Activated B cell treated with CpG ODN at 0.5 μM for 24 hours (primary cell): Measurements from ENCODE around the gene TMEM108. TPM values are rescaled to one million over a fixed set of nuclear protein-coding genes. Genes with fewer than 3 reads are reported as not detected.

ENCODE experiments used
- ATAC-seq: fragments of 200-7000 bp; cut with Tn5 transposase; one replicate; pipeline ENCODE4 v1.10.0; 2021; ENCODE audit warnings: low read depth, mild to moderate bottlenecking, moderate library complexity
- CTCF ChIA-PET: fragments of 350-600 bp; sonication (Branson Sonifier 250); formaldehyde crosslinking; loops from one replicate; lab custom pipeline; 2021; ENCODE audit warnings: antibody characterized with exemption; lab: Charles Lee
- POLR2A ChIA-PET: fragments of 350-600 bp; sonication (Branson Sonifier 250); formaldehyde crosslinking; loops from one replicate; lab custom pipeline; 2021; ENCODE audit warnings: antibody characterized with exemption; lab: Charles Lee
- DNase-seq: peaks from one replicate; pipeline ENCODE4 v3.0.0; 2022
- H3K27ac Mint-ChIP-seq: one replicate; pipeline ENCODE4 v1.8.0; 2020; ENCODE audit warnings: mixed read lengths
- H3K27me3 Mint-ChIP-seq: one replicate; pipeline ENCODE4 v1.8.0; 2021; ENCODE audit warnings: mixed read lengths
- H3K36me3 Mint-ChIP-seq: one replicate; pipeline ENCODE4 v1.8.0; 2021; ENCODE audit warnings: low read depth, mixed read lengths
- H3K4me1 Mint-ChIP-seq: one replicate; pipeline ENCODE4 v1.8.0; 2021; ENCODE audit warnings: mixed read lengths
- H3K4me3 Mint-ChIP-seq: one replicate; pipeline ENCODE4 v1.8.0; 2020; ENCODE audit warnings: mild to moderate bottlenecking, mixed read lengths
- H3K9me3 Mint-ChIP-seq: one replicate; pipeline ENCODE4 v1.8.0; 2020; ENCODE audit warnings: mixed read lengths
- intact Hi-C: fragments of 100-400 bp; cut with micrococcal nuclease; formaldehyde crosslinking; loops from one replicate; pipeline ENCODE4 v1.15.1; 2024
- total RNA-seq: library from RNA; stranded (reverse); gene quantifications from 2 replicates; pipeline ENCODE4 v1.2.3, GENCODE V29; 2022
- TF ChIP-seq, protein P1 (sequence below): fragments of 200-600 bp; IDR thresholded peaks from one replicate; pipeline ENCODE4 v1.8.0; 2022; ENCODE audit warnings: antibody characterized with exemption, mild to moderate bottlenecking

Gene TMEM108
- total RNA-seq, 1 donor from 2014 or later = not detected

GRCh38 chr3:133410191-133410892 lies 372.2 kb downstream of the TMEM108 start:
- Mint-ChIP-seq H3K4me3 (no peak overlapping the region), H3K27ac (no peak overlapping the region), H3K9me3 (no peaks in the 10 kb centered on the region), H3K4me1 (peaks cover 6% of the 10 kb centered on the region), H3K27me3 (peaks cover 4% of the 10 kb centered on the region), H3K36me3 (no peaks in the 10 kb centered on the region)
- CTCF ChIA-PET = interaction anchor here (1.4 kb wide), 1 partner anchor 13 kb away, joined by 6 read pairs; no protein-coding TSS in a partner anchor
- TF ChIP-seq, protein P1, sequence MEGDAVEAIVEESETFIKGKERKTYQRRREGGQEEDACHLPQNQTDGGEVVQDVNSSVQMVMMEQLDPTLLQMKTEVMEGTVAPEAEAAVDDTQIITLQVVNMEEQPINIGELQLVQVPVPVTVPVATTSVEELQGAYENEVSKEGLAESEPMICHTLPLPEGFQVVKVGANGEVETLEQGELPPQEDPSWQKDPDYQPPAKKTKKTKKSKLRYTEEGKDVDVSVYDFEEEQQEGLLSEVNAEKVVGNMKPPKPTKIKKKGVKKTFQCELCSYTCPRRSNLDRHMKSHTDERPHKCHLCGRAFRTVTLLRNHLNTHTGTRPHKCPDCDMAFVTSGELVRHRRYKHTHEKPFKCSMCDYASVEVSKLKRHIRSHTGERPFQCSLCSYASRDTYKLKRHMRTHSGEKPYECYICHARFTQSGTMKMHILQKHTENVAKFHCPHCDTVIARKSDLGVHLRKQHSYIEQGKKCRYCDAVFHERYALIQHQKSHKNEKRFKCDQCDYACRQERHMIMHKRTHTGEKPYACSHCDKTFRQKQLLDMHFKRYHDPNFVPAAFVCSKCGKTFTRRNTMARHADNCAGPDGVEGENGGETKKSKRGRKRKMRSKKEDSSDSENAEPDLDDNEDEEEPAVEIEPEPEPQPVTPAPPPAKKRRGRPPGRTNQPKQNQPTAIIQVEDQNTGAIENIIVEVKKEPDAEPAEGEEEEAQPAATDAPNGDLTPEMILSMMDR = no peak
- intact Hi-C loops = no loop called here
- DNase-seq (no peak), ATAC-seq (no peak)
- POLR2A ChIA-PET = interaction anchor here (0.6 kb wide), 1 partner anchor 66 kb away, joined by 10 read pairs; no protein-coding TSS in a partner anchor

DNA sequence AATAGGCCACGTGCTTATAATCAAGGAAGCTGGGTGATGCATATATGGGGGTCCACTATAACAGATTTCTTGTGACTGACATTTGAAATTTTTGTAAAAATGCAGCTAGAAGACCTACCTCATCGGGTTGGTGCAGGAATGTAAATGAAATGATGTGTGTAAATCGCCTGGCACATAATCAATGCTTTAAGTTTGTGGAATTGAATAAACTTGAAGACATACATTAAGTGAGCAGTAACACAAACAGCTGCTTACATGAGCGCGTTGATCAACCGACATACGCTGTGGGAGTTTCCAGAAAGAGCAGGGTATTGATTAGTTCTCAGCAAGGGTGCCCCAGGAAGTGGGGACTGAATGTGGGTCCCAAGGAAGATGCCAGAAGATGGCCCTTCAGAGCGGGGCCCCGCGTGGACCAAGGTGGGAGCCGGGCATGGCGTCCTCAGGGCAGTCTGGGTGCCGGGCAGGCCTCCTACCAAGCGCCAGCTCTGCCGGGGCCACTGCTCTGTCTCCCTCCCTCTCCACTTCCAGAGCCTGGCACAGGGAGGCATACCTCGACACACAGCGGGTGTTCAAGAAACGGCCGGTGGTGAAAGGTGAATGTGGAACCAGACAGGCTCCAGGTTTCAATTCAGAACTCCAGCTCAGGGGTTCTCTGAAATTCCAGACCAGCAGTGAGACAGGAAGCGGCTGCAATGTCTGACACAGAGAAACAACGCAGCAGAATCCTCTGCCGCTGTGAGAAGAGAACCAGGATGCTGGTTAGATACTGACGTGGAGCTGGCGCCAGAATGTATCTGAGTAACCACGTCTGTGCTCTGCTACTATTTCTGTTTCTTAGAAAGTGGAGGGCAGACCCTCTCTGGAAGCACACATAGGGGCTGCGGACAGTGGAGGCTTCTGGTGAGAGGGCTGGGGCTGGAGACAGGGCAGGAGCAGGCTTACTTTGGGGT lies 374.3 kb downstream of the TMEM108 start:
- Mint-ChIP-seq H3K4me3 (no peak overlapping the region), H3K27me3 (peaks cover 2% of the 10 kb centered on the region), H3K4me1 (peaks cover 6% of the 10 kb centered on the region), H3K9me3 (no peaks in the 10 kb centered on the region), H3K27ac (no peak overlapping the region), H3K36me3 (no peaks in the 10 kb centered on the region)
- TF ChIP-seq, protein P1 = no peak
- ChIA-PET POLR2A (no interaction called here), CTCF (no interaction called here)
- ATAC-seq = no peak
- intact Hi-C loops = no loop called here
- DNase-seq = no peak

GRCh38 chr3:133413161-133414020 lies 375.2 kb downstream of the TMEM108 start:
- peak; percentile 10 for ATAC-seq
- DNase-seq = no peak
- Mint-ChIP-seq H3K27me3 (no peaks in the 10 kb centered on the region), H3K4me1 (peaks cover 6% of the 10 kb centered on the region), H3K36me3 (no peaks in the 10 kb centered on the region), H3K9me3 (no peaks in the 10 kb centered on the region), H3K27ac (no peak overlapping the region), H3K4me3 (no peak overlapping the region)
- ChIA-PET POLR2A (no interaction called here), CTCF (no interaction called here)
- TF ChIP-seq, protein P1 = no peak
- intact Hi-C loops = no loop called here

DNA sequence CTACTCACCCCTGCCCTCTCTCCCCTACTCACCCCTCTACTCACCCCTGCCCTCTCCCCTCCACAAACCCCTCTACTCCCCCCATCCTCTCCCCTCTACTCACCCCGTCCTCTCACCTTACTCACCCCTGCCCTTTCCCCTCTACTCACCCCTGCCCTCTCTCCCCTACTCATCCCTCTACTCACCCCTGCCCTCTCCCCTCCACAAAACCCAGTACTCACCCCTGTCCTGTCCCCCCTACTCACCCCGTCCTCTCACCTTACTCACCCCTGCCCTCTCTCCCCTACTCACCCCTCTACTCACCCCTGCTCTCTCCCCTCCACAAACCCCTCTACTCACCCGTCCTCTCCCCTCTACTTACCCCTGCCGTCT lies 375.8 kb downstream of the TMEM108 start:
- DNase-seq = no peak
- intact Hi-C loops = no loop called here
- POLR2A ChIA-PET = no interaction called here
- no peaks in the 10 kb centered on the region for H3K36me3 Mint-ChIP-seq
- H3K4me1 Mint-ChIP-seq = peaks cover 6% of the 10 kb centered on the region
- no peak overlapping the region for H3K27ac Mint-ChIP-seq
- H3K4me3 Mint-ChIP-seq = no peak overlapping the region
- no peak for ATAC-seq
- no peaks in the 10 kb centered on the region for H3K27me3 Mint-ChIP-seq
- TF ChIP-seq, protein P1 = no peak
- CTCF ChIA-PET = no interaction called here
- no peaks in the 10 kb centered on the region for H3K9me3 Mint-ChIP-seq
